H1 (cell line): ENCODE results near the gene RHOB. TPM values are rescaled to one million over a fixed set of nuclear protein-coding genes. Genes with fewer than 3 reads are reported as not detected.

Experiments used
- CTCF ChIA-PET: fragments of 300-600 bp; sonication (Branson Sonifier 250); formaldehyde crosslinking; loops from one replicate; lab custom pipeline; 2021; ENCODE audit not compliant: partially characterized antibody; lab: Charles Lee
- POLR2A ChIA-PET: fragments of 300-600 bp; sonication (Branson Sonifier 250); formaldehyde crosslinking; loops from one replicate; lab custom pipeline; 2021; ENCODE audit warnings: inconsistent platforms; ENCODE audit not compliant: partially characterized antibody; lab: Charles Lee
- DNase-seq, 2 experiments: peaks; one replicate each; pipeline versions ENCODE4 v3.0.0 to v3.0.0-alpha.2; 2010 to 2022; ENCODE audit warnings: low spot score in 2 of 2, low read depth in 1 of 2, mixed read lengths in 1 of 2
- FAIRE-seq: peaks from 2 replicates; lab custom pipeline; 2011; peaks lifted over from hg19 to GRCh38; lab: Jason Lieb, UNC
- H2AFZ ChIP-seq: 2 replicates; pipeline ENCODE4 v1.8.1; 2012; ENCODE audit warnings: low read length, inconsistent platforms
- H2AK5ac ChIP-seq: 2 replicates; pipeline ENCODE4 v1.6.1; 2013; ENCODE audit warnings: low read depth, low read length
- H2BK120ac ChIP-seq: replicated peaks from 2 replicates; pipeline ENCODE3; 2013; ENCODE audit warnings: low read depth, low read length, inconsistent platforms
- H2BK12ac ChIP-seq: 2 replicates; pipeline ENCODE4 v1.6.1; 2013; ENCODE audit warnings: low read depth, low read length
- H2BK15ac ChIP-seq: 2 replicates; pipeline ENCODE4 v1.6.1; 2013; ENCODE audit warnings: low read length
- H2BK20ac ChIP-seq: 2 replicates; pipeline ENCODE4 v1.6.1; 2013; ENCODE audit warnings: low read length
- H2BK5ac ChIP-seq: 2 replicates; pipeline ENCODE4 v1.6.1; 2013; ENCODE audit warnings: low read depth, low read length
- H3K14ac ChIP-seq: 2 replicates; pipeline ENCODE4 v1.6.1; 2013; ENCODE audit warnings: inconsistent platforms; ENCODE audit not compliant: insufficient read length
- H3K18ac ChIP-seq: 2 replicates; pipeline ENCODE4 v1.6.1; 2013; ENCODE audit warnings: low read length; ENCODE audit errors: extremely low read depth
- H3K23ac ChIP-seq: 2 replicates; pipeline ENCODE4 v1.6.1; 2013; ENCODE audit warnings: inconsistent platforms; ENCODE audit not compliant: insufficient read length
- H3K23me2 ChIP-seq: 2 replicates; pipeline ENCODE4 v1.6.1; 2013; ENCODE audit warnings: low read depth, low read length
- H3K27ac ChIP-seq: 2 replicates; pipeline ENCODE4 v1.6.1; 2011; ENCODE audit warnings: low read depth, low read length, inconsistent platforms
- H3K27me3 ChIP-seq, 4 experiments: replicated peaks in 1 of 4; 1 replicate in 1 of 4; 2 replicates in 3 of 4; pipeline versions ENCODE4 v1.6.1 to v1.8.1; 2011 to 2013; ENCODE audit warnings: low read length in 3 of 4, mild to moderate bottlenecking in 3 of 4, inconsistent platforms in 2 of 4, mixed read lengths in 2 of 4, moderate library complexity in 1 of 4; ENCODE audit not compliant: control insufficient read depth in 3 of 4, insufficient read depth in 3 of 4; ENCODE audit errors: extremely low read depth in 1 of 4
- H3K36me3 ChIP-seq, 4 experiments: 2 replicates each; pipeline versions ENCODE4 v1.6.1 to v1.8.1; 2011 to 2013; ENCODE audit warnings: mild to moderate bottlenecking in 4 of 4, low read length in 3 of 4, moderate library complexity in 2 of 4, control low read depth in 1 of 4, inconsistent platforms in 1 of 4; ENCODE audit not compliant: insufficient read depth in 4 of 4, control insufficient read depth in 2 of 4
- H3K4ac ChIP-seq: replicated peaks from 2 replicates; pipeline ENCODE3; 2013; ENCODE audit warnings: low read length, low read depth, mixed read lengths, inconsistent platforms; ENCODE audit not compliant: insufficient read length
- H3K4me1 ChIP-seq, 4 experiments: replicated peaks in 1 of 4; 1 replicate in 1 of 4; 2 replicates in 3 of 4; pipeline versions ENCODE4 v1.6.1 to v1.8.1; 2011 to 2013; ENCODE audit warnings: low read length in 3 of 4, inconsistent platforms in 2 of 4, mixed read lengths in 1 of 4; ENCODE audit not compliant: insufficient read depth in 4 of 4, control insufficient read depth in 3 of 4
- H3K4me2 ChIP-seq, 2 experiments: 2 replicates each; pipeline versions ENCODE4 v1.6.1 to v1.8.1; 2011 to 2013; ENCODE audit warnings: low read depth in 2 of 2, low read length in 2 of 2, control low read depth in 1 of 2, inconsistent platforms in 1 of 2, mild to moderate bottlenecking in 1 of 2; ENCODE audit not compliant: insufficient read depth in 1 of 2
- H3K4me3 ChIP-seq, 4 experiments: fragments of 200-600, 300-600 bp in 1 of 4; sonication (generic), shearing (Covaris generic), sonication (Bioruptor Twin) in 1 of 4; 2 replicates each; pipeline versions ENCODE4 v1.5.1 to v1.8.1; 2011 to 2016; ENCODE audit warnings: low read length in 4 of 4, low read depth in 3 of 4, control low read depth in 2 of 4, inconsistent platforms in 2 of 4, mild to moderate bottlenecking in 2 of 4, mixed read lengths in 1 of 4, moderate library complexity in 1 of 4; ENCODE audit not compliant: insufficient read depth in 2 of 4; ENCODE audit errors: extremely low read depth in 1 of 4
- H3K56ac ChIP-seq: replicated peaks from 2 replicates; pipeline ENCODE3; 2013; ENCODE audit warnings: low read depth, mild to moderate bottlenecking, mixed read lengths, low read length, inconsistent platforms; ENCODE audit not compliant: insufficient read length
- H3K79me1 ChIP-seq: 2 replicates; pipeline ENCODE4 v1.6.1; 2013; ENCODE audit warnings: low read depth, low read length, control low read depth
- H3K79me2 ChIP-seq, 2 experiments: 2 replicates each; pipeline versions ENCODE4 v1.6.1 to v1.8.1; 2012 to 2013; ENCODE audit warnings: low read length in 2 of 2, mild to moderate bottlenecking in 2 of 2, inconsistent platforms in 1 of 2; ENCODE audit not compliant: insufficient read depth in 2 of 2, control insufficient read depth in 1 of 2
- H3K9ac ChIP-seq, 4 experiments: replicated peaks in 1 of 4; 1 replicate in 1 of 4; 2 replicates in 3 of 4; pipeline versions ENCODE4 v1.6.1 to v1.8.1; 2011 to 2013; ENCODE audit warnings: low read depth in 3 of 4, low read length in 3 of 4, control low read depth in 2 of 4, mild to moderate bottlenecking in 2 of 4, moderate library complexity in 2 of 4, inconsistent platforms in 1 of 4; ENCODE audit errors: extremely low read depth in 1 of 4
- H3K9me3 ChIP-seq, 2 experiments: 2 replicates each; pipeline versions ENCODE4 v1.6.1 to v1.8.1; 2012 to 2013; ENCODE audit warnings: mild to moderate bottlenecking in 2 of 2, moderate library complexity in 2 of 2, control low read depth in 1 of 2, inconsistent platforms in 1 of 2, low read depth in 1 of 2, low read length in 1 of 2, mixed read lengths in 1 of 2; ENCODE audit not compliant: insufficient read depth in 2 of 2
- H4K20me1 ChIP-seq, 2 experiments: replicated peaks in 1 of 2; 2 replicates each; pipeline versions ENCODE3 to v1.8.1; 2011 to 2013; ENCODE audit warnings: inconsistent platforms in 2 of 2, low read length in 2 of 2, mild to moderate bottlenecking in 1 of 2; ENCODE audit not compliant: insufficient read depth in 2 of 2, control insufficient read depth in 1 of 2
- H4K5ac ChIP-seq: 2 replicates; pipeline ENCODE4 v1.6.1; 2013; ENCODE audit warnings: low read length, low read depth, mixed read lengths, inconsistent platforms; ENCODE audit not compliant: insufficient read length
- H4K8ac ChIP-seq: 2 replicates; pipeline ENCODE4 v1.8.0; 2013; ENCODE audit warnings: mild to moderate bottlenecking, moderate library complexity, low read length, inconsistent platforms; ENCODE audit not compliant: insufficient read depth; ENCODE audit errors: extremely low read depth
- H4K91ac ChIP-seq: replicated peaks from 2 replicates; pipeline ENCODE3; 2013; ENCODE audit warnings: low read length, mixed read lengths, inconsistent platforms; ENCODE audit not compliant: insufficient read length
- ATF2 ChIP-seq: IDR thresholded peaks from 2 replicates; pipeline ENCODE4 v1.6.1; 2012; ENCODE audit warnings: low read length, inconsistent platforms
- E2F6 ChIP-seq: IDR thresholded peaks from 2 replicates; pipeline ENCODE4 v1.6.1; 2012; ENCODE audit warnings: inconsistent platforms
- RAD21 ChIP-seq, 2 experiments: IDR thresholded peaks in 1 of 2; conservative IDR thresholded peaks in 1 of 2; 2 replicates each; pipeline ENCODE4 v1.6.1; 2011; ENCODE audit warnings: low read depth in 2 of 2, low read length in 2 of 2, improper control_type of control experiment in 1 of 2, inconsistent platforms in 1 of 2, mild to moderate bottlenecking in 1 of 2, moderate library complexity in 1 of 2
- WGBS, 2 experiments: shearing (Covaris generic) in 1 of 2; methylation state at CpG; one replicate each; pipeline versions ENCODE4 v1.1.6 to v1.1.7; 2013 to 2015; ENCODE audit warnings: low lambda C conversion rate in 2 of 2, mixed read lengths in 2 of 2, inconsistent platforms in 1 of 2, low coverage in 1 of 2, missing lambda C conversion rate in 1 of 2; ENCODE audit not compliant: insufficient replicate concordance in 2 of 2, insufficient coverage in 1 of 2, insufficient read length in 1 of 2; ENCODE audit errors: extremely low coverage in 1 of 2, missing lambda C conversion rate in 1 of 2; 5-methylcytosine and 5-hydroxymethylcytosine counted together
- polyA plus RNA-seq, 7 experiments: library from polyadenylated mRNA; depleted of rRNA in 3 of 7; stranded (reverse) in 5 of 7; unstranded in 2 of 7; fragments of >200 nt in 5 of 7; fragments of 200-250 nt in 2 of 7; gene quantifications; 1 replicate in 5 of 7; 2 replicates in 1 of 7; 4 replicates in 1 of 7; pipeline versions ENCODE4 v1.2.1 to v1.2.3, GENCODE V29; 2011 to 2013; ENCODE audit warnings: missing spikeins in 2 of 7, mixed read lengths in 2 of 7
- total RNA-seq: library from RNA; stranded (reverse); fragmentation: NEBNext Ultra II Directional; extraction: Animal tissue kit (Norgen Biotek cat#: 25700); gene quantifications from 2 replicates; pipeline ENCODE4 v1.2.1, GENCODE V29; 2021

The RHOB gene
- total and polyA plus RNA-seq, 2 of the 8 experiments (the other 6 are each of a cell fraction or from before 2014, with no cell fraction given), result 9.3 to 9.5 TPM

- no peak for FAIRE-seq
- TF ChIP-seq RAD21 (IDR thresholded peaks at IDR 0.05 in 1 of 2, conservative IDR thresholded peaks at IDR 0.05 in 1 of 2; ENCODE audit: low read depth in 2 of 2, low read length in 2 of 2), result no peak
- no peak for TF ChIP-seq E2F6
- TF ChIP-seq ATF2, result no peak
Observed at GRCh38 chr2:20427931-20428526, 18.8 kb upstream of the RHOB start.

More at GRCh38 chr2:20427931-20428526, 18.8 kb upstream of the RHOB start:
- ChIA-PET POLR2A (no interaction called here), CTCF (interaction anchor here (0.8 to 25.0 kb wide), 9 partner anchors 9 to 214 kb away, joined by 3 to 404 read pairs (median 6); partner anchors contain the start of gene RHOB)
- H3K9me3 ChIP-seq, result no peaks in the 10 kb centered on the region
- no peaks in the 10 kb centered on the region for H3K79me1 ChIP-seq
- H2BK5ac ChIP-seq, result peak overlapping the region; percentile 20; the same call in 1 of the 2 replicates
- no peak overlapping the region for H2AK5ac ChIP-seq
- no peak overlapping the region for H3K18ac ChIP-seq
- H3K27me3 ChIP-seq, result no peaks in the 10 kb centered on the region
- H4K91ac ChIP-seq, result no peak overlapping the region
- H2BK120ac ChIP-seq, result no peak overlapping the region
- no peaks in the 10 kb centered on the region; a peak in 1 of 7 replicates for H3K4me1 ChIP-seq
- no peak overlapping the region for H4K5ac ChIP-seq
- WGBS, 2 experiments, result 84% methylated on average over 10 of the region's 10 CpGs; no CpG with 5 or more reads in 1 of the 2 experiments
- no peak overlapping the region for H3K14ac ChIP-seq
- no peak overlapping the region for H2AFZ ChIP-seq
- peak overlapping the region; percentile 30; the same call in 1 of the 2 replicates for H4K8ac ChIP-seq
- H3K9ac ChIP-seq, result no peak overlapping the region
- no peak overlapping the region for H3K56ac ChIP-seq
- H3K4me2 ChIP-seq, result no peak overlapping the region
- no peaks in the 10 kb centered on the region for H3K36me3 ChIP-seq
- H2BK15ac ChIP-seq, result no peak overlapping the region
- no peak overlapping the region for H3K4ac ChIP-seq
- no peak for DNase-seq
- H3K23me2 ChIP-seq, result no peaks in the 10 kb centered on the region
- H3K23ac ChIP-seq, result no peak overlapping the region
- H2BK20ac ChIP-seq, result no peak overlapping the region
- no peak overlapping the region for H3K4me3 ChIP-seq
- no peak overlapping the region for H2BK12ac ChIP-seq
- H3K27ac ChIP-seq, result no peak overlapping the region
- no peaks in the 10 kb centered on the region for H4K20me1 ChIP-seq
- no peaks in the 10 kb centered on the region for H3K79me2 ChIP-seq
